HL-60/S4 (cell line): ENCODE data around the gene TRAF1.

Experiments used
- in situ Hi-C: fragments of 300-500 bp; cut with MboI; formaldehyde crosslinking; loops from 2 replicates; pipeline ENCODE4 v1.14.3; 2022; ENCODE audit warnings: low sequenced_read_pairs

TRAF1 gene

DNA sequence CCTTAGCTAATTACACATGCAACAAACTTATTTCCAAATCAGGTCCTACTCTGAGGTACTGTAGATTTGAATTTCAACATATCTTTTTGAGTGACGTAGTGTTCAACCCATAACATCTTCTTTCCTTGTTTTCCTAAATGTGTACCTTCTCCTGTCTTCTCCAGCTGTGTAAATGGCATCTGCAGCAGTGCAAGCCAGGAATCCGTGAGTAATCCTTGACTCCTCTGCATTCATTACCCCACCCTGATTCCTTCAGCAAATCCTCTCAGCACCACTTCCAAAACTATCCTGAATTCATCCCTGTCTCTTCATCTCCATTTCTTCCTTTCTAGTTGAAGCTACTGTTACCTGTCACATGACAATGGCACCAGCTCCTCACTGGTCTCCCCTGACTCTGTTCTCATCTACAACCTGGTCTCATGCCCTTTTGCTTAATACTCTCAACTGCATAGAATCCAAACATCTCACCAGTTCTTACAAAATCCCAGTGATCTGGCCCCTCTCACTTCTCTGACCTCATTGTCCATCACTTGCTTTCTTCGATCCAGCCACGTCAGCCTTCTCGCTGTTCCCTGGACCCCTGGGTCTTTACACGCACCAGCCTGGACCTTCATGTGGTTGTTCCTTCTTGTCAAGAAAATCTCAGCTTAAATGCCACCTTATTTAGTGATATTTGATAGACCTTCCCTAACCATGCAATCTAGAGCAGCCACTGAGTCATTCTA is 14.6 kb upstream of the TRAF1 start:
- in situ Hi-C loops = no loop called here

DNA sequence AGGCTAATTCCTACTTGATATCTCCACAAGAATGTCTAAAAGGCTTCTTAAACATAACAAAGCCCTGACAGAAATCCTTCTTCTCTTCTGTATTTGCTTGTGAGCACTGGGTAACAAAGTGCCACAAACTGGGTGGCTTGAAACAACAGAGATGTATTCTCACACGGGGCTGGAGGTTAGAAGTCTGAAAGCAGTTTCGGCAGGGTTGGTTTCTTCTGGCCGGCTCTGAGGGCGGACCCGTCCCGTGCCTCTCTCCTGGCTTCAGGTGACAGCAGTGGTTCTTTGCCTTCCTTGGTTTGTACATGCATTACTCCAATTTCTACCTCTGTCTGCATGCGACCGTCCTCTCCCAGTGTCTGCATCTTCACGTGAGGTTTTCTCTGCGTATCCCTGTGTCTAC is 14.0 kb upstream of the TRAF1 start:
- in situ Hi-C loops = no loop called here

DNA sequence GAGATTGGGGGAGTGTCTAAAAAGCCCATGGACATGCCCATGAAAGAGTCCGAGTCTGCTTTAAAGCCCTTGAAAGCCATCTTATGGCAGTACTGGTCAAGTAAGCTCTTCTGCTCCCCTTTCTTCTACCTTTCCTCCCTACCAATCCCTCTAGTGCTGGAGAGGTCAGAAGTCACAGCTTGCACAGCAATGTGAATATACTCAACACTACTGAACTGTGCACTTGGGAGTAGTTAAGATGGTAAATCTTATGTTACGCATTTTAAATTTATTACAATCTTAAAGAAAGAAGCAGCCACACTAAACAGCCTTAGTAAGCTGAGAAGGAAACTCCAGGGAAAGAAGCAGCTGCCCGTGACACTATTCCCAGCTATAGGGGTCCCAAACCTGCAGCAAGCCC is 12.3 kb upstream of the TRAF1 start:
- in situ Hi-C loops = loop anchor here (5.0 kb wide), 1 partner anchor 67 kb away; no protein-coding TSS in a partner anchor

DNA sequence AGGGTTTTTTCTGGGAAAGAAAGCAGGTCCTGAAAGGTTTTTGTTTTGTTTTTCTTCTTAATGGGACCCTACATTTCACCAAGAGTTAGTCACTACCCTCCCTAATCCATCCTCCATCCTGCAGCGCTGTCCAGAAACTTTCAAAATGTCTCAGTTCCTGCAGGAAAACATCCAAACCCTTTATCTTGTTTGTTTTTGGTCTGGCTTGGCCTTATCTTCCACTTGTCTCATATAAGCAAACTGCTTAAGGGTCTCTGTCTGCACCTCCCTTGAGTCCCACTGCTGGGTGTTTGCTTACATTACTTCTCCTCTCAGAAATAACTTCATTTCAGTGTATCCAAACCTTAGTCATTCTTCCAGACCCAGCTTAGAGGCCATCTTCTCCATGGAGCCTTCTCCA is 11.0 kb upstream of the TRAF1 start:
- in situ Hi-C loops = loop anchor here (5.0 kb wide), 1 partner anchor 65 kb away; no protein-coding TSS in a partner anchor

DNA sequence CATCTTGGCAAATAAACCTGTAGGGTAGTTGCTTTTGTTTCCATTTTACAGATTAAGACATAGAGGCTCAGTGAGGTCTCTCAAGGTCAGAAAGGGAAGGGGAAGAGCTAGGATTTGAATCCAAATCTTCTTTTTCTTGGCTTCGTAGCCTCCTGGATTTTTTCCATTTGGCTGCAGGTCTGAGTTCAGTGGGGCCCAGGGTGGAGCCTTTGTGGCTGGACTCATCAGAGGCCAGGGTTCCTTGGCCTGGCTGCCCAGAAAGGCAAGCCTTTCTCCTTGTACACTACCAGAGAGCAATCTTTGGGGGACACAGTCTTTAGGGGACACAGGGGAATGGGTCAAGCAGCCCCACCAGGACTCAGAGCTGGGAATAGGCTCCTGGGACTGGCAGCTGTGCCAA is 10.5 kb upstream of the TRAF1 start:
- in situ Hi-C loops = loop anchor here (5.0 kb wide), 1 partner anchor 65 kb away; no protein-coding TSS in a partner anchor

DNA sequence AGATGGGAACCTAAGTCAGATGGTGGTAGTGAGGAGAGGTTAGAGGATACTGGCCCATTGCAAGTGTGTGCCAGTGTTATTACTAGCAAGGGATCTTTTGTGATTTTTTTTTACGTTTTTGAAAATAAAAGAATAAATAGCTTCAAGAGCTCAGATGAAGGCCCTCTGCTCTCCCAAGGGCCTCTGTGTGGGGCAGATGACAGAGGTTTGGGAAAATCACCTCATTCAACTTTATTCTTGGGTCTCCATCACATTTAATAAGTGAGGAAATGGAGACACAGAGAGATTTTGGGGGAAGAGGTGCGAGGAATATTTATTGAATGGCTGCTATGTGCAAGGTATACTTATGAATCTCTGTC is 10.1 kb upstream of the TRAF1 start:
- in situ Hi-C loops = loop anchor here (5.0 kb wide), 1 partner anchor 64 kb away; no protein-coding TSS in a partner anchor

DNA sequence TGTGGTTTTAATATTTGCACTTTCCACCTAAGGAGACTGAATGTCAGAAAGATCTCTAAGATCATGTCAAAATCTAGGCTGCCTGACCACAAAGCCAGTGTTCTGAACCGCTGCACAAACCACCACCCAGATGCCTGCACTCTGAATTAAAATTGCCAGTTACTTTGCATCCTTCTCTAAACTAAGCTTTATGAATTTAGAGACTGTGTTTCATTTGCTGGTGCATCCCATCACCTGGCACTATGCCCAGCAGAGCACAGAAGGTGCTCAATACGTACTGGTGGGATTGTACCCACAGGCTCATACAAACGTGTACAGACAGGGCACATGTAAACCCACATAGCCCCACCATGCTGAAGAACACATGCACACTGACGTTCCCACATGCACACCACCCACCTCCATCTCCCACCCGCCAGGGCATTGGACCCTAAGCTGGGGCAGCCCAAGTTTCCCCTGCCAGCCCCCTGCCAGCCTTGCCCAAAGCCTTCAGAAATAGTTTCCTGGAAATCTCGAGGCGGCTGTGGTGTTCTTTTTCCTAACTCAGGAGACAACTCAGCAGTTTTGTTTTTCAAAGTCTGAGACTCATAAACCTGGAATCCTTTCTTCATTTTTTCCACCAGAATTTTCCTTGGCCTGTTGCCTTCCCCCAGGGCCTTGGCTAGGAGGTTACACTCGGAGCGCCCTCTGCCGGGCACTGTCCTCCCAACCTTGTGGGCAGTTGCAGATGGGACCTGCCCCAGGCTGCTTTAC is 9.6 kb upstream of the TRAF1 start:
- in situ Hi-C loops = loop anchor here (5.0 kb wide), 1 partner anchor 64 kb away; no protein-coding TSS in a partner anchor

DNA sequence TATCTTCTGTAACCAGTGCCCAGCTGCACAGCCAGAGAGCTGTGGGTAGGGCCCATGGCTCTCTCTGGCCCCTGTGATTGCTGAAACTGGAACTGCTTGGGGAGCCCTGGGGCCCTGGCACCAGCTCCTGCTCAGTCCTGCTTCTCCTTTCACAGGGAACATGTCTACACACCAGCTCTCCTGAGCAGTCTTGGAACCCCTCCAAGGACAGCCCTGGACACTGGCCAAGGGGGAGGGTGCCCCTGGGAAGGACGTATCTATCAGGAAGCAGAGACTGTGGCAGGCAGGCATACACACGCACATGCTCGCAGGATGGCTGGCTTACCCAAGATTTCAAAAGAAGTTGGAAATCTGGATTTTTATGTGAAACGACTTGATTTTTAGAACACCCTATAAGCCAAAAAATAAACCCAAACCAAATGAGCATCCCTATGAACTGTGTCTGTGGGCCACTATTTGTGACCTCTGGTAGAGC is 8.8 kb upstream of the TRAF1 start:
- in situ Hi-C loops = loop anchor here (5.0 kb wide), 1 partner anchor 63 kb away; no protein-coding TSS in a partner anchor

DNA sequence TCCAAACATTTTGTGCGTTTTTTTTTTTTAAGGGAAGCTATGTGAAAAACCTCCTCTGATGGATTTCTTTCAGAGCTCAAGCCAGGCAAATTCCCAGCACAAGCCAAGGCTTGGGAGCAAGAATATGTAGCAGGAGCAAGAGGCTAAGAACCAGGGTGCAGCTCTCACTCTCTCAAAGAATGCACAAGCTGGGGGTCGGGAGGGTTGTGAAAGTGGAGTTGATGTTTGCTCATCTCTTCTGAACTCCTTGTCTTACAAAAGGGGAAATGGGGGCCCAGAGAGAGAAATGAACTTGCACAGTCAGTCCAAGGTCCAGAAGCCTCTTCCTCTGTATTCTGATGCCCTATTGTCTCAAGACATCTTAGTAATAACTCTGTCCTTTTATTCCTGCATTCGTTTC is 7.7 kb upstream of the TRAF1 start:
- in situ Hi-C loops = no loop called here

DNA sequence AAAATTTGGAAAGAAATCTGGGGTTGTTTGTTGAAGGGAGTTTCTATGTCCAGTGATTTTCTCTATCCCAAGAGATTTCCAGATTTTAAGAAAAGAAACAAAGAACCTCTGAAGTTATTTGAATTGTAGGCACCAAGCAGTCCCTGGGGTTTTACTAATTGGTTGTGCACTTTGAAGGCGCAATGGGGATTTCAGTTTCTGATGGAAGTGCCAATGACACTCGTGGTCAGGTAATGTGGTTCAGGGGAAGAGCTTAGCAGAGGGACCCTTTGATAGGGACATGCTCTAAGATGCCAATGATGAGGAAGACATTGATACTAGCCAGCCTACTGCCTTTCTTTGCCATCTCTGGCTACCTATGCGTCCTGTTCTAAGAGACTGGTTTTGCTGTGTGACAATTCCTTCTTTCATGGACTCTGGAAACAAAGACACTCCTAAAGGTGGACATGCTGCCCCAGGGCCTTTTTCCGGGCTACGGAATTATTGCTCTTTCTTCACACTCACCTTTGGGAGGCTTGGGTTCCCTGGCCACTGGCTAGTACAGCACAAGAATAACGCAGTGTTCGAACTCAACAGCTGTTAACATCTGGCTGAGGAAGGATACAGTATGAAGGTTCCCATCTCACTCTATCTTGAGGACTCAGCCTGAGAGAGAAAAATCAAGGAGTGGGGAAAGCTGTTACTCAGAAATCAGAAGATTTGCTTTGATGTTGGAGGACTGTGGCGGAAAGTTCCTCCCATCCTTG is 6.9 kb upstream of the TRAF1 start:
- in situ Hi-C loops = no loop called here

DNA sequence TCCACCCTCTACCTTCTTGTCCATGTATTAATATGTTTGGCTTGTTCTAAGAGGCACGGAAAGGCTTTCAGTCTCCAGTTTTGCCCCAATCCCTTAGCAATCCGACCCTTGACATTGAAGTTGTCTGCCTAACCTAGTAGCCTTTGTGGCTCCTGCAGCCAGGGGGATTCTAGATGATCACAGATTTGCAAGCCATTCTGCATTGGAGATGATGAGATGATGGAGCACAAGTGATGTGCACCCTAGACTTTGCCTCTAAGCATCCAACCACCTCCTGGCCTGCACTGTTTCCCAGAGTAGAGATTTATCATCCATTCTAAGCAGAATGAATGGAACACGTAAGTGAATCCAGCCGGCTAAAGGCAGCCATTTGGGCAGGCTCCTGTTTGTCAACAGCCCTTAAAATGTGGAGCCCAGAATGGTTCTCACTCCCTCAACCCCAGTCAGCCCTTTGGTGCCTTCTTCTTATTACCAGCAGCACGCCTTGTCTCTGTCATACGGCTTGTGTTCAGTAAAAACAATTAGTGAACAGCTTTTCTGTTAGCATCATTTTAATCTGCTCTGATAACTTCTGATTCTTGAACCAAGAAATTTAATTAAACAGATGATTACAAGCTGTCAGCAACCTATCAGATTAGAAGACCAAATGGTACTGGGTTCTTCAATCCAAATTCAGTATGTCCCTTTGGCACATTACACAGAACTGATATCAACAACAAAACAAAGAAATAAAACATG is 5.7 kb upstream of the TRAF1 start:
- in situ Hi-C loops = no loop called here

DNA sequence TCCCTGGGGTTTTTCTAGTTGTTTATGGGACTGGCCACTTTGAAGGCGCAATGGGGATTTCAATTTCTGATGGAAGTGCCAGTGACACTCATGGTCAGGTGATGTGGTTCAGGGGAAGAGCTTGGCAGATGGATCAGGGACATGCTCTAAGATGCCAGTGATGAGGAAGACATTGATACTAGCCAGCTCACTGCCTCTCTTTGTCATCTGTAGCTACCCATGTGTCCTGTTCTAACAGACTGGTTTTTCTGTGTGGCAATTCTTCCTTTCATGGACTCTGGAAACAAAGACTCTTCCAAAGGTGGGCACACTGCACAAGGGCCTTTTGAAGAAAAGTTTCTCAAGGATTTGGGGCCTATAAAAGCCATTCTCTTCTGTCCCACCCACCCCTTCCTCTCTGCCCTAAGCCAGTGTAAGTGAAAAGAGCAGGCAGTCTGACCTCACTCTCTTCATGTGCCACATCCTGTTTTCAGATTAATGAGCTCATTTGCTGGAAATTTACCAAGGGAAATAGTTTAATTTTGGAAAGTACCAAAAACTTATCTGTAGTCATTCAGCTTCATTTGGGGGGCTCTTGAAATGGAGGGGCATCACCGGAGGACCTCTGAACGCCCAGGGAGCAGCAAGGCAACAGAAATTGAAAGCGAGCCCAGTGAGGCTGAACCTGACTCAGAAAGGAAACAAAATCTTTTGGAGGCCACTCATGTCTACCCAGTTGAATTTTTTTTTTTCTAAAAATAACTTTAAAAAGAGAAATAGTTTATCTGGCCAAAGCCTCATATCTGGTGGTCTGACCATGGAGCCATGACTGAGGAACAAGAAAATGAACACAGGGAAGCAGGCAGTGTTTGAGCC is 4.9 kb upstream of the TRAF1 start:
- in situ Hi-C loops = no loop called here

DNA sequence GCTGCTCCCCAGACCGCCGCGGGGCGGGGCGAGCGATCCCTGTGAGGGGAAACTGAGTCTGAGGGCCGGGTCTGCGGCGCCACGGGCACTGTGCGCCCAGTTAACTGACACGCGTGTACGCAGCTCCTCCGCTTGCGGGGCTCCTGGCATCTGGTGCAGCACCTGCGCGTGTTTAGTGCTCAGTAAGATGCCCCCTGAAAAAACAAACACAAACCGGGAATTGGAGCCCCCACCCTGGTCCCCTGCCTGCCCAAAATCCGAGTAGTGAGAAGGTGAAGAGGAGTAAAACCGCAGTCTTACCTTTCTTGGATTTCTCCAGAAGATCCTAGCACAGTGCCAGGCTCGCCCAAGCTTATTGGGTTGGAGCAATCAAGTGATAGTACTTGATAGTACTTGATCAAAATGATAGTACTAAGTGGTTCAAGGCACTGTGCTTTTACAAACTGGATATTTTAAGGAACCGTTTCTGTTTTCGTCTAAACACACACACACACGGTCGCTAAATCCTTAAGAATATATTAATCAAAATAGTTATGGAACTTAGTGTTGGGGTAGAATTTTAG is 2.7 kb upstream of the TRAF1 start:
- in situ Hi-C loops = no loop called here

DNA sequence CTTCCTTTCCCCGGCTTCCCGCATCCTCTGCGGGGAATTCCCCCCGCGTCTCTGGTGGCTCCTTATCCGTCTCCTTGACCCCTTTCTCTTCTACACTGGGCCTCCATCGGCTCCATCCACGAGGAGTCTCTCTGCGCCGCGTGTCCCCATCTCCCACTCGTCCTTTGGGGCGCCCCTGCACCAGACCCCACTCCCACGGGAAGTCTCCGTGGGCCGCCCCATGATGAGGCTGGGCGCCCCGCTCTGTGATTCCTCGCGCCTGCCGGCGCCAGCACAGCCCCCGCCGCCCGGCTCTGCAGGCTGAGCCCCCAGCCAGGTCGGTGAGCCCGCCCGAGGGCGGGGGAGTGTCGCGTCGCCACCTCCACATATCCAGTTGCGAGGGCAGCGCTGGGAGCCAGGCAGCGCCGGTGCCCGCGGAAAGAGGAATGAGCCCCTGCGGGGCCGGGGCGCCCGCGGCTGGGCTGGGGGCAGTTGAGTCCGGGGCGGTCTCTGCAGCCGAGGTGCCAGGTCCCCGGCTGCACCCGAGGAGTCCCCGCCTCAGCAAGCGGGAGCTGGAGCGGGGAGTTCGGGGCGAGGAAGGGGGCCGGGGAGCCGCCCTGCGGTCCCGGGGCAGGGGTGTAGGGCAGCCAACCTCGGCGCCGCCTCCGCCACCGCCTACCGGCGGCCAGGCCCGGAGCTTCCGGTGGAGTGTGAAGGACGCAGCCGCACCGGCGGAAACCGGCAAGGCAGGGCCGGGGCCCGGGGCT is 2.1 kb upstream of the TRAF1 start:
- in situ Hi-C loops = no loop called here

DNA sequence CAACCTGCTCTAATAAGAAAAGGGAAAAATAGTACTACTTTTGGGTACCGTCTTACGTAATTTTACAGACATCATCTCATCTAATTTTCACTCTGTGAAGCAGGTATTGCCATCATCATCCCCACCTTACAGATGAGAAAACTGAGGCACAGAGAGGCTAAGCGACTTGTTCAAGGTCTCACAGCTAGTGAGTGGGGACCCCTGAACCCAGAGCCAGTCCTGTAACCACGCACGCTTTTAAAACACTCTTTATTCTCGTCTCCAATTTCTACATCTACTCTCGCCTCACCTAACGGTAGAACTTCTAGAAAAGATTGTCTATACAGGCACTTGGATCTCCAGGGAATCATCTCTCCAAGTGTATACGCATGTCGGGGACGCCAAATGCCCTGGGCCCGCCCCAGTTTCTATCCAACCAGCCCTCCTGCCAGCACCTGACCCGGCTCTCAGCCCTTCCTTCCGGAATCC is 1.5 kb upstream of the TRAF1 start:
- in situ Hi-C loops = no loop called here

DNA sequence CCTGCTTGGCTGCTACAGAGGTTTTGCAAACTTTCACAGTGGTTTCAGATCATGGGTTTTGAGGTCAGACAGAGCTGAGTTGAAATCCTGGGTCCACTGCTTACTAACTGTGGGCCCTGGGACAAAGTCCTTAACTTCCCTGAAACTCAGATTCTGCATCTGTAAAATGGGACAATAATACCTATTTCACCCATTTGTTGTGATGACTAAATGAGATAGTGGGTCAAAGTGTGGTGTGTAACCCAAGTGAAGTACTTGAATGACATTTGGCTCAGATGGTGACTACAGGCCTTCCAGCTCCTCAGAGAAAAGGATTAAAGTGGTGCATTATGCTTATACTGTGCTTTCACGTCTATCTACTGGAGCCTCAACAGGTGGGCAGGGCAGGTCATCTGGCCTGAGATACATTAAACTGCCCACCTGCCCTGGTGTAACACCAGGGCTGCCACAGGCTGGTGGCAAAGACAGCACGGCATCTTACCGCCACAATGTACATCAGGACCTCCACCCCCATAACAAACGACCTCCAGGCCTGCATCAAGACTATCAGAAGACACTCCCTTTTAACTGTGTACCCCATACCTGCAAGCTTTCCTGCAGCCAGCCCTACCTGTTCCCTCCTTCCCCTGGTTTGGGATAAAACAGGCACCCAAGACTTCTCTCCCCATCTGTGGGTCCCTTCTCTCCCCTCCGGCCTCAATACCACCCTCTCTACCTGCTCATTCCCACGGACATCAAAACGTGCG is 846 bp upstream of the TRAF1 start:
- in situ Hi-C loops = no loop called here

DNA sequence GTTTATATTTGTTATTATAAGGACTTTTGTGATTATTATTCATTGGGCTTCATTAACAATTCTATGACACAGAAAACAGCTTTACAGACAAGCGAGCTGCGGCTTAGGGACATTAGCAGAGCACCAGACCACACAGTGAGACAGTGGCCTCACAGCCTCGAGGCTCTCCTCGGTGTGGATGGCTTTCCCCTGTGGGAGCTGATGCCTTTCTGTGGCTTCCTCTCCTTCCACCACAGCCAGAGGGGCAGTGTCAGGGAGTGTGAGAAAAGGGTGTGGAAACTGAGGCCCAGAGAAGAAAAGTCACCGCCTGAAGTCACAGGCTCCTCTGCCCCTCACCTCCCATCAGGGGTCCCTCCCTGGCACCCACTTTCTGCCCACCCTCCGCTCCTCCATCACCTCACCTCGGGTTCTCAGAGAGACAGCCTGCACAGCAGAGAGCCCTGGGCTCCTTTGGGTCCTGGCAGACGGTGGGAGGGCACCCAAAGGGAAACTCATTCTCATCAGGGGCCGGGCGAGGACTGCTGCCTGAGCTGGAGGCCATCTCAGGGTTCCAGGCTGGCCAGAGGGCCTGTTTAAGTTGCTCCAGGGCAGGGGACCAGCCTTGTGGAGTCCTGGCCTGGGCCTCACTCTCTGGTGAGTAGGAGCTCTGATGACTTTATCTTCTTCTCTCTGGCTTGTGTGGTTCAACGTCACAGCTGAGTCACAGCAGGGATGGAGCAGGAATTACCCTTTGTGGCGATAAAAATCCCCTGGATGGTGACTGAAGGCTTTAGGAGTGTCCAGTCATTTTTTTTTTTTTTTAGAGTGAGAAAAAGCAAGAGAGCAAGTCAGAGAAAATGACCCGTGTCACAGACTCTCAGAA is 830 bp downstream of the TRAF1 start:
- in situ Hi-C loops = no loop called here
